ENCODE results near the gene MGRN1.

The MGRN1 gene

DNA sequence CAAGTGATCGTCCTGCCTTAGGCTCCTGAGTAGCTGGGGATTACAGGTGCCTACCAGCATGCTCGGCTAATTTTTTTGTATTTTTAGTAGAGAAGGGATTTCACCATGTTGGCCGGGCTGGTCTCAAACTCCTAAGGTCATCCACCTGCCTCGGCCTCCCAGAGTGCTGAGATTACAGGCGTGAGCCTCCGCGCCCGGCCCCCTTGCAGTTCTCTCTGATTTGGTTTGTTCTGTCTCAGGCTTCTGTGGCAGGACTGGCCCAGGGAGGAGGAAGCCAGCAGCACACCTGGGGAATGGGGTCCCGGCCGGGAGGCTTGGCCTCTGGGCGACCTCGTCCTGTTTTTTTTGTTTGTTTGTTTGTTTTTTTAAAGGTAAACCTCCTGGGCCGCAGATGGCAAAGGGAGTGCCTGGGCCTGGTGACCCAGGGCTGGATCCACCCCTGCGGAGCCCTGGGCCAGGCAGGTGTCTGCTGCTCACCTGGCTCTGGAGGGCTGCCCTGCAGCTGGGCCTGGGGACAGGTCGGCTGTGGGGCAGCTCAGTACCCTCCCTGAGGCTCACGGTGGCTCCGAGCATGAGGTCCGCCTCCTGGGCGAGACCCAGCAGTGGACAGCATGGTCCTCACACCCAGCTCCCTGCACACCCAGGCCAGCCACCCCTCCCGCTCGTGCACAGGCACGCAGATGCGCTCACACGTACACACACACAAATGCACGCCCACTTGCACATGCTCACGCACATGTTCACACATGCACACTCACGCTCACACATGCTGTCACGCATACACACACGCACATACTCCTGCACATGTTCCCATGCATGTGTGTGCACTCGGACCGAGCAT, 65.5 kb downstream of the MGRN1 start:
- no peak for DNase-seq

DNA sequence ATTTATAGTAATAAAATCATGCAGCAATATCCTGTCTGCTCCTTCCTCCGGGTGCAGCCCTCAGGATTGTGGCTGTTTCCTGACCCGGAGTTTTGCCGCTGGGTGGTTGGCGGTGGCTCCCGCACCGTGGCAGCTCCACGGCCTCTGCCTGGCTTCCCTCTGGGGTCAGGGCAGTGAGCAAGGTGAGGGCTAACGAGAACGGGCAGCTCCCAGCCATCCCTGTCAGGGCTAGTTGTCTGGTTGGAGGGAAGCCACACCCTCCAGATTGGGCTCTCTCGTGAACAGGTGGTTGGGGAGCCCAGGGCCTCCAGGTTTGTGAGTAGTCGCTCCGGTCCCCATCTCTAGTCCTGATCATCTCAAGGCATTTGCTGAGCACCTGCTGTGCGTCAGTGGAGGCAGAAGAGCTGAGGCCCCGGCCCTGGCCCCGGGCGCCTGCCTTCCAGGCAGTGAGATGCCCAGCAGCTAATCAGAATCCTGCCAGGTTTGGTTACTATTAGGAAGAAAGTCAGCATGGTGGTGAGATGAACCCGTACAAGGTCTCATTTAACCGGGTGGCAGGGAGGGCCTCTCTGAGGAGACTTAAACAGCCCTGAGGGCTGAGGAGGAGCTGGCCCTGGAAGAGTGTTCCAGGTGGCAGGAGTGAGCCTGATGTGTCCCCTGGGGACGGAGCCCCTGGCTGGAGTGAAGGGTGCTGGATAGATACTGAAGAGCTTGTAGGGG, 66.5 kb downstream of the MGRN1 start:
- DNase-seq, result no peak

DNA sequence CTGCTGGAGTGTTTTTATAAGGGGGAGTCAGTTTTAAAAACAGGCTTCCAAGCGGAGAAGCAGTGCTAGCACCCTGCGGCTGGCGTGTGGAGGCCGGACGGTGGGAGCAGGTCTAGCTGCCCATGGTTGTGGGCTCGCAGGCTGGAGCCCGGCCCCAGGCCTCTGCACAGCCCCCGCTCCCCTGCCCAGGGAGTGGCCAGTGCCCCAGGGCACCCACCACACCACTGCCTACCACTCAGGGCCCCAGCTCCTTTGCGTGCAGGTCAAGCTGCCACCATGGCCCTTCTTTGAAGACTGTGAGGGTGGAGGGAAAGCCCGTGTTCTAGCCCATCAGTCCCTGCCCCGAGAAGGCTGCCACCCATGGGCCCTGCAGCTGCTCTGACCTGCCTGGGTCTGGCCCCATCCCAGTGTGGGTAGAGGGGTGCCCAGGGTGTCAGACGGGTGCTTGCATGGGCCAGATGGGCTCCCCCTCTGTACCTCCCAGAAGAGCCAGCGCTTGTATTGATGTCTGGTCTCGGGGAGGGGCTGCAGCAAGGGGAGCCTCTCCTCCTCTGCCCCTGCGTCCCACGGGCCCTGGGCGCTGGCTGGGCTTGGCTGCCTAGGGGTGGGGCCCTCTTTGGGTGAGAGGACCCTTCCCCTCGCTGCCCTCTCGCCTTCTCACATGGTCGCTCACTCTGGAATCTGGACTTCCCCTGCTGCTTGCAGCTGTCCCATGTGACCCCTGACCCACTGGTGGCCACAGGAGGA, 67.2 kb downstream of the MGRN1 start:
- DNase-seq, result no peak

DNA sequence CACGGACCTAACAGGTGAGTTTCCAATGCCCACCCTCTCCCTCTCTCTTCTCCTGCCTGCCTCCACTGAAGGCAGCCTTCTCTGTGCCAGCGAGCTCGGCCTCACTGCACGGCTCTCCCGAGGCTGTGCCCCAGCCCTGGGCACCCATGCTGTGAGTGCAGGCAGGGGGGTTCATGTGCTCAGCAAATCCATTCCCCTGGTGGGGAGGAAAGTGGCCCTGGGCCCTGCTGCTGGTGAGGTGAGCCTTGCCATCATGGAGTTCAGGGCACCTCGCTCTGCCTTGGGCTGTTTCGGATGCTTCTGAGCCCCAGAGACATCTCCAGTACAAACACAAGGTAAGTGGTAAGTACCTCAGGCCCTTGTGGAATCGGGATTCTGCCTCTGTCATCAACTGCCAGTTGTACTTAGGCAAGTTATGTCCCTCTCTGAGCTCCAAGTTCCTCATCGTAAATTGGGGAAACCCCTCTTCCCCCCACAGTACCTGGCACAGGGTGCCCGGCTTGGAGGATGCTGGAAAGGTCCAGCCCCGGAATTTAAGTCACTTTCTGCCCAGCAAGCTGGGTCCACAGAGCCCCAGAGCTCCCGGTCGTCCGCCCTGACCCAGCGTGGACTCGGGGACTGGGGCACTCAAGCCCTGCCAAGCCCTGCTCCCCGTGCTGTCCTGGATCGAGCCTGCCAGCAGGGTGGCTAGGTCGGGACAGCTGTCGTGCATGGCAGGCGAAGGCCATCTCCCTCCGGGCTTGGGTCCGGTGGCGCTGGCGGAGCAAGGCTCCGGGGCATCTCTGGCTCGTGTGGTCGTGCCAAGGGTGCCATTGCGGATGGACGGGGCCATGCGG, 68.1 kb downstream of the MGRN1 start:
- peak; percentile 18 for DNase-seq

DNA sequence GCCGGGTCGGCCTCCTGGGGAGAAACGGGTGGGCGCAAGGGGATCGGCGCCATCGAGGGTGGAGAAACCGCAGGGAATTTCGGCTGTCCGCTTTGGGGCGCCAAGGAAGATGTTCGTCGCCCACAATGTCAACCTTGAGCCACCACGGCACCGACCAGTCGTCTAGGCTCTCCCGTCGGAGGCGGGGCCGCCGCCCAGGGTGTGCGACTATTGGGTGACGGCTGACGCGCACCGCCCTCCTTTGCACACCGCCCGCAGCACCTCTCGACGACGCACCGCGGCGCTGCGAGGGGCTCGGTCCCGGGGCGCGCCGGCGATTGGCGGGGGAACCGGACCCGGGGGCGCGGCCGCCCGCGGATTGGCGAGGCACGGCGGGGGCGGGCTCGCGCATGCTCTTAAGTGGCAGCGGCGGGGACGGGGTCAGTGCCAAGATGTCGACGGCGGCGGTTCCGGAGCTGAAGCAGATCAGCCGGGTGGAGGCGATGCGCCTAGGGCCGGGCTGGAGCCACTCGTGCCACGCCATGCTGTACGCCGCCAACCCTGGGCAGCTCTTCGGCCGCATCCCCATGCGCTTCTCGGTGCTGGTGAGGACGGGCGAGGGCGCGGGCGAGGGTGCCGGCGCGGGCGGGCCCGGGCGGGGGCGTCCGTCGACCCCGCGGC, 68.8 kb downstream of the MGRN1 start, which contains the start of gene NUDT16L1:
TSS of gene NUDT16L1 (plus strand) at position 267 of the 660 bp plus-strand sequence. CDS start at position 432, 165 bp downstream.
- peak; percentile 98 for DNase-seq

DNA sequence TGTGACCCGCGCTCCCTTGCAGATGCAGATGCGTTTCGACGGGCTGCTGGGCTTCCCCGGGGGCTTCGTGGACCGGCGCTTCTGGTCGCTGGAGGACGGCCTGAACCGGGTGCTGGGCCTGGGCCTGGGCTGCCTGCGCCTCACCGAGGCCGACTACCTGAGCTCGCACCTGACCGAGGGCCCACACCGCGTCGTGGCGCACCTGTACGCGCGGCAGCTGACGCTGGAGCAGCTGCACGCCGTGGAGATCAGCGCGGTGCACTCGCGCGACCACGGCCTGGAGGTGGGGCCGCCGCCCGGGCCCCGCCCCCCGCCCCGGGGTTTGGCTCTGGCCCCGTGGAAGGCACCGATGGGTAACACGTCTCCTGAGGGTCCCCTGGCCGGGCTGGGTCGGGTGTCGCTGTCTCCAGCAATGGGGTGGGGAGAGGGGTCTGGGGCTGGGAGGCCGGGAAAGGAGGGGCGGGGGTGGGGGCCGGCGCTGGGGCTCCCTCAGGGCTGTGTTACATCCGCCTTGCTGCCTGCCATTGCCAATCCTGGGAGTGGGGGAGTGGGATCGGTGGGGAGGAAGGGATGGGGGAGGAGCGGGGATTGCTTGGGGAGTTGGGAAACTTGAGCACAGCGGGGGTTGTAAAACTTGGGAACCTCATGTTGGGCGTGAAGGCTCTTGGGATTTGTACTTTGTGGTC, 69.5 kb downstream of the MGRN1 start:
- DNase-seq, result peak; percentile 53

DNA sequence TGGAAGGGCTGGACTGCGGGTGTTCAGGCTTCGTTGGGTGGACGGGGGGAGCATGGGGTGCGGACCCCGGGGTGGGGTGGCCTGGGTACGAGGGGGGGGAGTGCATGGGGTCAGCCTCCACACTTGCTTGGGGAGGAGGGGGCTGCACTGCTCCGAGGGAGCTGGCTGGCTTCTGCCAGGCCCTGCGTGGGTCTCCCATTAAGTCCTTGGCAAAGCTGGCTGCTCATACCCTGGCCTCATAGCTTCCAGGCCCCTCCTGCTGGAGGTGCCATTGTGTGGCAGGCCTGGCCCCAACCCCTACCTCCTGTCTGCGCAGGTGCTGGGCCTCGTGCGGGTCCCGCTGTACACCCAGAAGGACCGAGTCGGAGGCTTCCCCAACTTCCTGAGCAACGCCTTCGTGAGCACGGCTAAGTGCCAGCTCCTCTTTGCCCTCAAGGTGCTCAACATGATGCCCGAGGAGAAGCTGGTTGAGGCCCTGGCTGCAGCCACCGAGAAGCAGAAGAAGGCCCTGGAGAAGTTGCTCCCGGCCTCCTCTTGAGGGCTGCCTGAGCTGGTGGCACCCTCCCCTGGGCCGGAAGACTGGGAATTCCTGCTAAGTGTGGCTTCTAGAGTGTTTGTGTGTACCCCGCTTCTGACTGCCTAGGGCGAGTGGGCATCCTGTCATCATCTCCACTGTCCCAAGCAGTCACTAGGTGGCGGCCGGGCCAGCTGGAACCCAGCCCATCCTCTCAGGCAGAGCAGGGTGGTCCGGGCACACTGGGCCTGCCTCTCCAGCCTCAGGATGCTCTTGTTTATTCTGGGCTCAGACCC, 70.2 kb downstream of the MGRN1 start:
- DNase-seq, result no peak

DNA sequence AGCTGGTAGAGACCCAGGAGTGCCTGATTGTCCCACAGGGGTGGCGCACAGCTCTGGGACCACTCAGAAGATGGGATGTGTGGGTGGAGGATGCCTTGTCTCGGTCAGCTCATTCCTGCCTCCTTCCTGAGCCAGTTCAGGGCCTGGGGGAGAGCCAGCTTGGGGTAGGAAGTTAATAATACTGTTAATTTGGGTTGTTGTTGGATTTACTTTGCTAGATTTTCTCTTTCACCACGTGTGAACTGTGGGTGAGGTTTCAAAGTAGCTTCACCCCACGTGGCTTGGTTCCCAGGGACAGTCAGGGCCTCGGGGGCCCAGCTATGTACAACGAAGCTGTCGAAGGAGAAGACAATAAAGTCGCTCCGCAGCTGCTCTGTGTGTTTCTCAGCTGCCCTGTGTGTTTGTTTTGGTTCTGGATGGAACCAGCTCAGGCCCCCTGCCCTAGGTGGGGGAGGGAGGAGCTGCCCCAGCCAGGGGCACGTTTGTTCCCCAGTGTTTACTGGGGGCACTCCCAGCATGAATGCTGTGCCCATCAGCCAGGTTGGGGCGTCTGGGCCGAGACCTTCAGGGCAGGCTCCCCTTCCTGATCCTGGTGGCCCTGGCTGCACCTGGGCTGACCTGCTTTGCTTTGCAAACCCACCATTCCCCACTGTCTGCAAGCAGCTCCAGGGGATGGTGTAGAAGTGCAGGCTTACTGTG, 71.0 kb downstream of the MGRN1 start:
- no peak for DNase-seq

DNA sequence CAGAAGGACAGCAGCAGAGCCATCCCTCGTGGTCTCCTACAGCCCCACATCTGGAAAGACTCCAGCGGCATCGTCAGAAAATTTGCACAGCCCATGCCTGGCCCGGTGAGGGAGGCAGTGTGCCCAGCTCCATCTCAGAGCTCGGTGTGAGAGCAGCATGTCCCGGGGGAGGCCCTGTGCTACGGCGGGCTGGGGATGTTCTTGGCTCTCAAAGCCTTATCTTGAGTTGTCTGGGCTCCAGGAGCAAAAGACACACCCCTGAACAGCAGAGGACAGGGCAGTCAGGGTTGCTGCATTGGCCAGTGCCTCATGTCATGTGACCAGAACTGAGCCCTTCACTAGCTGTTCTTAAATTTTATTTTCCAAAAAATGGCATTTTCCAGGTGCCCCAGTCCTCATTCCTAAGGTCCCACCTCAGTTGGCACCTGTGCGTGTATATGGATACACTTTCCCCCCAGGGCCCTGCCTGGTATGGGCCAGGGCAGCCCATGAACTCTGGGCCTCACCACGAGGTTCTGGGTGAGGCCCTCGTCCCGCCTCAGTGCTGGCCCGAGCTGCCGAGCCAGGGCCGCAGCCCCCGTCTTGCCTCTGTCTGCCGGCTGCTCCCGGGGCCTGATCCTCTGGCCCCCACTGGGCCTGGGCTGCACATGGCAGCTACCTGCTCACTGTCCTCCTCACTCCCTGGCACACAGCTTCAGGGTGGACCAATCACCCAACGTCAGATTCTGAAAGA, 71.7 kb downstream of the MGRN1 start:
- no peak for DNase-seq

DNA sequence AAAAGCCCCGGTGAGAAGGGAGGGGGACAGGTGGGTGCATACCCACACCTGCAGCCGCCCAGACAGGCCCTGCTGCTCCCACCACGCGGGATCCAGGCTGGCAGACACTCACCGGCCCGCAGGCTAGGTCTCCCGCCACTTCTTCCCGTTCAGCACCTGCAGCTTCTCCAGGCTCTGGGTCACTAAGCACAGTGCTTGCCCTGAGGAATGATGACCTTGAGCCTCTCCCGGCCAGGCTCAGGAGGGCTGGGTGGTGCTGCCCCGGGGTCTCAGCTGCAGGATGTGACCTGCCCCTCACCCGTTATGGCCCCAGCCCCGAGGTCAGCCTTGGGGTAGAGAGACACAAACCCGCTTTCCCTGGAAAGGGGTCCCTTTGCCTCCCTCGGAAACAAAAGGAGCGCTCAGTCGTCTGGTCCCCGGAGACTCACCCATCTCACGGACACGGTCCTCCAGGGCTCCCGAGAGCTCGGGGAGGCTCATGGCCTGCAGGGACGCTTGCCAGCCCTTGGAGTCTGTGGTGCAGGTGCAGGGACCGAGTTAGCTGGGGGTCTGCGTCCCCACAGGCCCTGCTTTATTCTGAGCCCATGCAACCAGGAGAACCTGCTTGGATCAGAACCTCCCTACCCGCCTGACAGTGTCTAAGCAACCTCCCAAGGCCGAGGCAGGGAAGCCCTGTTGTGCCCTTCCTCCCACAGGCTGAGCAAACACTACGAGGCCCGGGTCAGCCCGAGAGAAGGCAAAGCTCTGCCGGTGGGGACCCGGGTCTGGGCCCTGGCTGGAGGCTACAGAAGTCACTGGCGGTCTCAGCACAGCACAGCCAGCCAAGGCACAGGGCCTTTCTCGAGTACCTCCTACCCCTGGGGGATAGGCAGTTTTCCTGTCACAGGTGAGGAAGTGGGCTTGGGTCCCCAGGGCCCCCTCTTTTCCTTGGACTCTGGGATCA, 72.5 kb downstream of the MGRN1 start:
- no peak for DNase-seq

DNA sequence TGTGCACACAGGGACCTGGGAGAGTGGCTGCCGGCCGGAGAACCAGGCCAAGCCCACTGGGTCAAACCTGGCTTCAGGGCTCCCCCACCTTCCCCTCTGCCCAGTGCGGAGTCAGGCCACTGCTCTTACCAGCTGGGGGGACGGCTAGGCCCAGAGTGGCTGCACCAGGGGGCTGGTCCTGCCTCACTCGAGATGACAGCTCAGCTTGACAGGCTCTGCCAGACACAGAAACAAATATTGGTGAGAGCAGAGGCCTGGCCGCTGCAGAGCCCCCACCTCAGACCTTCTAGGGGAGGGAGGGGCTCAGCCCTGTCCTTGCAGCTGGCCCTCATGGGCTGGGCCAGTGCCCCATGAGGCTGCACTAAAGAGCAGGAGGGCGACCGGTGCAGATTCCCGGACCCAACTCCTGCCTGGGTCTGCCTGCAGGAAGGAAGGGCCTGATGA, 73.2 kb downstream of the MGRN1 start:
- DNase-seq, result no peak

DNA sequence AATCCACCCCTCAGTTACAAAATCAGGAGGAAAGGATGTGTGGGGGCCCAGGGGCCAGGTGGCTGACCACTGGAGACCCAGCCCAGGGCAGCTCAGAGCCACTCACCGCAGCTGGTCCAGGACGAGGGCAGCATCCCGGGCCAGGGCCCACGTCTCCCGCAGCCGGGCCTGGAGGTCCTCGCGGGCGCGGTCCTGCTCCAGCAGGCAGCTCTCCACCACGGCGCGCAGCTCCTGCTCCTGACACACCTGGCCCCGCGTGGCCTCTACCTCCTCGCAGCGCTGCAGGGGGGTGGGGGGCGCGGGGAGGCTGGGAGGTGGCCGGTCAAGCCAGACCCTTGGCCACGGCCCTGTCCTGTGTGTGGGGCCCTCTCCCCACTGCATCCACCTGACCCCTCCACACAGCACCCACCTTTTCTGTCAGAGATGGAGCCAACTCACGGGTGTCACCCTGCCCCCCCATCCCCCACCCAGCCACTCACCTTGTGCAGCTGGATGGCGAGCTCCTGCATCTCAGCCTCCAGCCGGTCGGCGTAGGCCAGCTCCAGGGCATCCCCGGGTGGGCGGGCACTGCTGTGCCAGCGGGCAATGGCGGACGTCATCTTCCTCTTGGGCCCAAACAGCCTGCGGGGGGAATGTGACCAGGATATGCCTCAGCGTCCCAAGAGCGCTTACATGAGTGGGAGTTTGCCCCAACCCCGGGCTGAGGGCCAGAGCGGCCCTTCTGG, 73.9 kb downstream of the MGRN1 start:
- no peak for DNase-seq

DNA sequence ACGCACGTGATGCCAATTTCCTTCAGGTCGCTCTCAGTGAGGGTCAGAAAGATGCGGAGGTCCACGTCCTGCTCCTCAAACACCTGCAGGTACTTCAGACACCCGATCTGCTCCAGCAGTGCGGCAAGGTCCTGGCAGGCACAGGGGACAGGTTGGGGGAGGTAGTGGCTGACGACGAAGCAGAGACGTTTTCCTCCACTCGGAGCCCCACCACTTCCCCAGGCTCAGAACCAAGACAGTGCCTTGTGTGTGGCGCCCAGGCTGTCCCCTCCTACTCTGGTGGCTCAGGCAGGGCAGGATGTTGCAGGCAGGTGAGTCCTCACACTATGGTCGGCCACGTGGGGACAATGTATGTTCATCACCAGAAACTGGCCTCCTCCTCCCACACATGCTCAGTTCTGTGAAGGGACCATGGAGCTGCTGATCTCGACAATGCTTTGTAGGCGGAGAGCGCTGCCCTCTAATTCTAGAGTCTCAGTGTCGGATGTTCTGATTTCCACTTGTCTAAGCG, 74.5 kb downstream of the MGRN1 start:
- no peak for DNase-seq

DNA sequence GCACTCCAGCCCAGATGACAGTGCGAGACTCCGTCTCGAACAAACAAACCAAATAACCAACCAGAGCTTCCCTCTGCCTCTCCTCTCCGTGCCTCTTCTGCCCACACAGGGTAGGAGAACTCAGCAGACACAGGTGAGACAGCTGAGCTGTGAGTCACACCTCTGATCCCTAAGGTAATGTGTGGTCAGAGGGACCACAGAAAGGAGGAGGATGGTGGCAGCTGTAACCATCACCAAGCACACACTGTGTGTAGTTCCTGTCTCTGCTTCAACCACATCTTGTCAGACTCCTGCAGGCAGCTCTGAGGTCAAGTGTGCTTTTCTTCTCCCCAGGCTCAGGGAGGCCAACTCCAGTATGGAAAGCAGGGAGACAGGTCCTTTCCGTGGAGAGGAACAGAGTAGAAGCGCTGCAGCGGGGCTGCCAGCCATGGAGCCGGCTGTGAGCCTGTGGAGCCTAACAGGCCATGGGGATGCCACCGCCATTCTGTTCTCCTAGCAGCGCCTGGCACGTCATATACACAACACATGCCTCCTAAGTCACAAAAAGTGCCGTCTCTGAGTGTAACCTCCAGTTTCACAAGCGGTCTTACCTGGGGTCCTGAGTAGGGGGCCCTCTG, 75.9 kb downstream of the MGRN1 start:
- DNase-seq, result no peak

DNA sequence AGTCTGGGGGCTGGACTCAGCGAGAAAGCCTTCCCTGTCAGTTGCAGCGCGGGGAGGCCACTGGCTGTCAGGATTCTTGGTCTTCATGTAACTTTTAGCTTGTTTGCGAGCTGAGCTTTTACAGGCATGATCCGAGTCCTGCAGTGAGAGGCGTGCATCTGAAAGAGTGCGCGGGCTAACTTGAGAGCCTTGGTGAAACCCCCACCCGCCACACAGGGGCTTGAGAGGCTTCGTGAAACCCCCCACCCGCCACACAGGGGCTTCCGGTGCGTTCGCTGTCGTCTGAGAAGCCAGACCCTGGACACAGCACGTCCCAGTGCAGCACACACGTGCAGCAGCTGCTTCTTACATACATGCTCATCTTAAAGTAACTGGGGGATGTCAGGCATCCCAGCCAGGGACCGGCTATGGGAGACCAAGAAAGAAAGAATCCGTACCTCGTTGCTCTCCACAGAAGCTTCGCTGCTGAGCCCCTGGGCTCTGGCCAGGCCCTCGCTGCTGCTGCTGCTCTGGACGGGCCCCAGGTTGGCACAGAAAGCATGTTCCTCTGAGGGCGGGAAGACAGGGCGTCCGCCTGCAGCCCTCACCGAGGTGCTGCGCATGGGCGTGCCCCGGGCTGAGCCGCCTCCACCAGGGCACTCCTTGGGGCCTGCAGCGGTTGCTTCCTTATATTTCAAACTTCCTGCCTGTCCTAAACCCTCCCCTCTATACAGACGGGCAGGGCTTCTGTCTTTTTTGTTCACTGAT, 76.5 kb downstream of the MGRN1 start:
- no peak for DNase-seq
